HepG2 (cell line): ENCODE measurements around the gene CDK6.

Experiments
- HCFC1 ChIP-seq: fragments of 150-350 bp; IDR thresholded peaks from 2 replicates; pipeline ENCODE4 v1.6.1; 2014; ENCODE audit warnings: low read depth, low read length
- POLR2A ChIP-seq, 2 experiments: IDR thresholded peaks; 2 replicates each; pipeline ENCODE4 v1.6.1; 2011; ENCODE audit warnings: low read depth in 2 of 2, low read length in 2 of 2, mild to moderate bottlenecking in 1 of 2, moderate library complexity in 1 of 2; ENCODE audit not compliant: insufficient read depth in 1 of 2
- SMC3 ChIP-seq: IDR thresholded peaks from 2 replicates; pipeline ENCODE4 v1.6.1; 2011; ENCODE audit warnings: low read length, improper control_type of control experiment

GRCh38 chr7:92639966-92640365 is 196.4 kb downstream of the CDK6 start:
- TF ChIP-seq SMC3 (no peak), POLR2A (IDR thresholded peaks at IDR 0.05; ENCODE audit: insufficient read depth in 1 of 2, low read depth in 2 of 2, low read length in 2 of 2) (no peak), HCFC1 (no peak)
